ENCODE results near the gene CDIP1. TPM values are rescaled to one million over a fixed set of nuclear protein-coding genes. Genes with fewer than 3 reads are reported as not detected.

CDIP1 gene
- total and polyA plus RNA-seq, 2 experiments from 2014 or later, result 39.2 to 57.6 TPM

DNA sequence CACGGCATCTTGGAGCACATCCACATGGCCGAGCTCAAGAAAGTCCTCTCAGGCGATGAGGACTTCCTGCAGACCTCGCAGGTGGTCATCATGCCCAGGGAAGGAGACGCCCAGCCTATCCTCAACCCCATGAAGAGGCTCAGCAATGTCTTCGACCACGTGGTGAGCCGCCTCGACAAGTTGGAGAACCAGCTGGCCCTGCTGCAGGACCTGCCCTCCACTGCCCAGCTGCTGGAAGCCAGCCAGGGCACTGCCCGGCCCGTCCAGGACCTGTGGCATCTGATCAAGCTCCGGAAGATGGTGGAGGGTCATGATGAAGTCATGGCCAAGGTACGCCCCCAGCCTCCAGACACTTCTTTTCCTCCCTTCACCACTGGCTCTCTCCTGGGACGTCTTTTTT lies 18.0 kb upstream of the CDIP1 start:
- Histone ChIP-seq H3F3A (replicated peaks; ENCODE audit: low read depth) (no peaks in the 10 kb centered on the region), H3K36me3 (ENCODE audit: insufficient read depth) (no peaks in the 10 kb centered on the region), H3K4me3 (no peak overlapping the region), H3K27me3 (ENCODE audit: insufficient read depth) (no peaks in the 10 kb centered on the region), H3K4me2 (no peak overlapping the region), H3K27ac (ENCODE audit: low read depth) (no peak overlapping the region), H2AFZ (no peak overlapping the region), H3K79me2 (replicated peaks; ENCODE audit: insufficient read depth) (no peaks in the 10 kb centered on the region), H3K4me1 (ENCODE audit: insufficient read depth) (no peaks in the 10 kb centered on the region), H4K20me1 (replicated peaks; ENCODE audit: insufficient read depth) (no peaks in the 10 kb centered on the region), H3K9me2 (ENCODE audit: insufficient read depth) (no peaks in the 10 kb centered on the region)
- Mint-ChIP-seq H3K4me3 (no peak overlapping the region), H3K27me3 (ENCODE audit: insufficient read depth, low read depth, poor library complexity) (peaks cover 4% of the 10 kb centered on the region), H3K36me3 (ENCODE audit: low read depth) (no peaks in the 10 kb centered on the region), H3K27ac (no peak overlapping the region), H3K9me3 (no peaks in the 10 kb centered on the region; the same call in 2 of the 3 replicates), H3K4me1 (peaks cover under 1% of the 10 kb centered on the region; the same call in 1 of the 3 replicates)
- ATAC-seq, result no peak
- TF ChIP-seq NANOG (IDR thresholded peaks at IDR 0.05; ENCODE audit: borderline replicate concordance) (no peak), ZNF331 (CRISPR knock-in tag; IDR thresholded peaks at IDR 0.05; ENCODE audit: low read depth) (no peak), JUNB (IDR thresholded peaks at IDR 0.05; ENCODE audit: unreplicated experiment) (no peak), ZNF114 (CRISPR knock-in tag; IDR thresholded peaks at IDR 0.05) (no peak), EZH2 (IDR thresholded peaks at IDR 0.05; ENCODE audit: low read depth, unreplicated experiment) (no peak), POLR2AphosphoS5 (IDR thresholded peaks at IDR 0.05; ENCODE audit: low read depth) (no peak), STAT1 (IDR thresholded peaks at IDR 0.05; ENCODE audit: unreplicated experiment) (no peak), CREB1 (CRISPR knock-in tag; IDR thresholded peaks at IDR 0.05; ENCODE audit: low read depth) (no peak), EZH2phosphoT487 (IDR thresholded peaks at IDR 0.05; ENCODE audit: unreplicated experiment) (no peak)
- TF ChIP-seq, protein P1, sequence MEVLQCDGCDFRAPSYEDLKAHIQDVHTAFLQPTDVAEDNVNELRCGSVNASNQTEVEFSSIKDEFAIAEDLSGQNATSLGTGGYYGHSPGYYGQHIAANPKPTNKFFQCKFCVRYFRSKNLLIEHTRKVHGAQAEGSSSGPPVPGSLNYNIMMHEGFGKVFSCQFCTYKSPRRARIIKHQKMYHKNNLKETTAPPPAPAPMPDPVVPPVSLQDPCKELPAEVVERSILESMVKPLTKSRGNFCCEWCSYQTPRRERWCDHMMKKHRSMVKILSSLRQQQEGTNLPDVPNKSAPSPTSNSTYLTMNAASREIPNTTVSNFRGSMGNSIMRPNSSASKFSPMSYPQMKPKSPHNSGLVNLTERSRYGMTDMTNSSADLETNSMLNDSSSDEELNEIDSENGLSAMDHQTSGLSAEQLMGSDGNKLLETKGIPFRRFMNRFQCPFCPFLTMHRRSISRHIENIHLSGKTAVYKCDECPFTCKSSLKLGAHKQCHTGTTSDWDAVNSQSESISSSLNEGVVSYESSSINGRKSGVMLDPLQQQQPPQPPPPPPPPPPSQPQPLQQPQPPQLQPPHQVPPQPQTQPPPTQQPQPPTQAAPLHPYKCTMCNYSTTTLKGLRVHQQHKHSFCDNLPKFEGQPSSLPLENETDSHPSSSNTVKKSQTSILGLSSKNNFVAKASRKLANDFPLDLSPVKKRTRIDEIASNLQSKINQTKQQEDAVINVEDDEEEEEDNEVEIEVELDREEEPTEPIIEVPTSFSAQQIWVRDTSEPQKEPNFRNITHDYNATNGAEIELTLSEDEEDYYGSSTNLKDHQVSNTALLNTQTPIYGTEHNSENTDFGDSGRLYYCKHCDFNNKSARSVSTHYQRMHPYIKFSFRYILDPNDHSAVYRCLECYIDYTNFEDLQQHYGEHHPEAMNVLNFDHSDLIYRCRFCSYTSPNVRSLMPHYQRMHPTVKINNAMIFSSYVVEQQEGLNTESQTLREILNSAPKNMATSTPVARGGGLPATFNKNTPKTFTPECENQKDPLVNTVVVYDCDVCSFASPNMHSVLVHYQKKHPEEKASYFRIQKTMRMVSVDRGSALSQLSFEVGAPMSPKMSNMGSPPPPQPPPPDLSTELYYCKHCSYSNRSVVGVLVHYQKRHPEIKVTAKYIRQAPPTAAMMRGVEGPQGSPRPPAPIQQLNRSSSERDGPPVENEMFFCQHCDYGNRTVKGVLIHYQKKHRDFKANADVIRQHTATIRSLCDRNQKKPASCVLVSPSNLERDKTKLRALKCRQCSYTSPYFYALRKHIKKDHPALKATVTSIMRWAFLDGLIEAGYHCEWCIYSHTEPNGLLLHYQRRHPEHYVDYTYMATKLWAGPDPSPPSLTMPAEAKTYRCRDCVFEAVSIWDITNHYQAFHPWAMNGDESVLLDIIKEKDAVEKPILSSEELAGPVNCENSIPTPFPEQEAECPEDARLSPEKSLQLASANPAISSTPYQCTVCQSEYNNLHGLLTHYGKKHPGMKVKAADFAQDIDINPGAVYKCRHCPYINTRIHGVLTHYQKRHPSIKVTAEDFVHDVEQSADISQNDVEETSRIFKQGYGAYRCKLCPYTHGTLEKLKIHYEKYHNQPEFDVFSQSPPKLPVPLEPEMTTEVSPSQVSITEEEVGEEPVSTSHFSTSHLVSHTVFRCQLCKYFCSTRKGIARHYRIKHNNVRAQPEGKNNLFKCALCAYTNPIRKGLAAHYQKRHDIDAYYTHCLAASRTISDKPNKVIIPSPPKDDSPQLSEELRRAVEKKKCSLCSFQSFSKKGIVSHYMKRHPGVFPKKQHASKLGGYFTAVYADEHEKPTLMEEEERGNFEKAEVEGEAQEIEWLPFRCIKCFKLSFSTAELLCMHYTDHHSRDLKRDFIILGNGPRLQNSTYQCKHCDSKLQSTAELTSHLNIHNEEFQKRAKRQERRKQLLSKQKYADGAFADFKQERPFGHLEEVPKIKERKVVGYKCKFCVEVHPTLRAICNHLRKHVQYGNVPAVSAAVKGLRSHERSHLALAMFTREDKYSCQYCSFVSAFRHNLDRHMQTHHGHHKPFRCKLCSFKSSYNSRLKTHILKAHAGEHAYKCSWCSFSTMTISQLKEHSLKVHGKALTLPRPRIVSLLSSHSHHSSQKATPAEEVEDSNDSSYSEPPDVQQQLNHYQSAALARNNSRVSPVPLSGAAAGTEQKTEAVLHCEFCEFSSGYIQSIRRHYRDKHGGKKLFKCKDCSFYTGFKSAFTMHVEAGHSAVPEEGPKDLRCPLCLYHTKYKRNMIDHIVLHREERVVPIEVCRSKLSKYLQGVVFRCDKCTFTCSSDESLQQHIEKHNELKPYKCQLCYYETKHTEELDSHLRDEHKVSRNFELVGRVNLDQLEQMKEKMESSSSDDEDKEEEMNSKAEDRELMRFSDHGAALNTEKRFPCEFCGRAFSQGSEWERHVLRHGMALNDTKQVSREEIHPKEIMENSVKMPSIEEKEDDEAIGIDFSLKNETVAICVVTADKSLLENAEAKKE (CRISPR knock-in tag; IDR thresholded peaks at IDR 0.05), result no peak
- TF ChIP-seq, protein P2, sequence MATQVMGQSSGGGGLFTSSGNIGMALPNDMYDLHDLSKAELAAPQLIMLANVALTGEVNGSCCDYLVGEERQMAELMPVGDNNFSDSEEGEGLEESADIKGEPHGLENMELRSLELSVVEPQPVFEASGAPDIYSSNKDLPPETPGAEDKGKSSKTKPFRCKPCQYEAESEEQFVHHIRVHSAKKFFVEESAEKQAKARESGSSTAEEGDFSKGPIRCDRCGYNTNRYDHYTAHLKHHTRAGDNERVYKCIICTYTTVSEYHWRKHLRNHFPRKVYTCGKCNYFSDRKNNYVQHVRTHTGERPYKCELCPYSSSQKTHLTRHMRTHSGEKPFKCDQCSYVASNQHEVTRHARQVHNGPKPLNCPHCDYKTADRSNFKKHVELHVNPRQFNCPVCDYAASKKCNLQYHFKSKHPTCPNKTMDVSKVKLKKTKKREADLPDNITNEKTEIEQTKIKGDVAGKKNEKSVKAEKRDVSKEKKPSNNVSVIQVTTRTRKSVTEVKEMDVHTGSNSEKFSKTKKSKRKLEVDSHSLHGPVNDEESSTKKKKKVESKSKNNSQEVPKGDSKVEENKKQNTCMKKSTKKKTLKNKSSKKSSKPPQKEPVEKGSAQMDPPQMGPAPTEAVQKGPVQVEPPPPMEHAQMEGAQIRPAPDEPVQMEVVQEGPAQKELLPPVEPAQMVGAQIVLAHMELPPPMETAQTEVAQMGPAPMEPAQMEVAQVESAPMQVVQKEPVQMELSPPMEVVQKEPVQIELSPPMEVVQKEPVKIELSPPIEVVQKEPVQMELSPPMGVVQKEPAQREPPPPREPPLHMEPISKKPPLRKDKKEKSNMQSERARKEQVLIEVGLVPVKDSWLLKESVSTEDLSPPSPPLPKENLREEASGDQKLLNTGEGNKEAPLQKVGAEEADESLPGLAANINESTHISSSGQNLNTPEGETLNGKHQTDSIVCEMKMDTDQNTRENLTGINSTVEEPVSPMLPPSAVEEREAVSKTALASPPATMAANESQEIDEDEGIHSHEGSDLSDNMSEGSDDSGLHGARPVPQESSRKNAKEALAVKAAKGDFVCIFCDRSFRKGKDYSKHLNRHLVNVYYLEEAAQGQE (IDR thresholded peaks at IDR 0.05; ENCODE audit: unreplicated experiment), result no peak
- TF ChIP-seq, protein P3, sequence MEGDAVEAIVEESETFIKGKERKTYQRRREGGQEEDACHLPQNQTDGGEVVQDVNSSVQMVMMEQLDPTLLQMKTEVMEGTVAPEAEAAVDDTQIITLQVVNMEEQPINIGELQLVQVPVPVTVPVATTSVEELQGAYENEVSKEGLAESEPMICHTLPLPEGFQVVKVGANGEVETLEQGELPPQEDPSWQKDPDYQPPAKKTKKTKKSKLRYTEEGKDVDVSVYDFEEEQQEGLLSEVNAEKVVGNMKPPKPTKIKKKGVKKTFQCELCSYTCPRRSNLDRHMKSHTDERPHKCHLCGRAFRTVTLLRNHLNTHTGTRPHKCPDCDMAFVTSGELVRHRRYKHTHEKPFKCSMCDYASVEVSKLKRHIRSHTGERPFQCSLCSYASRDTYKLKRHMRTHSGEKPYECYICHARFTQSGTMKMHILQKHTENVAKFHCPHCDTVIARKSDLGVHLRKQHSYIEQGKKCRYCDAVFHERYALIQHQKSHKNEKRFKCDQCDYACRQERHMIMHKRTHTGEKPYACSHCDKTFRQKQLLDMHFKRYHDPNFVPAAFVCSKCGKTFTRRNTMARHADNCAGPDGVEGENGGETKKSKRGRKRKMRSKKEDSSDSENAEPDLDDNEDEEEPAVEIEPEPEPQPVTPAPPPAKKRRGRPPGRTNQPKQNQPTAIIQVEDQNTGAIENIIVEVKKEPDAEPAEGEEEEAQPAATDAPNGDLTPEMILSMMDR (conservative IDR thresholded peaks at IDR 0.05; ENCODE audit: low read depth in 2 of 2), result no peak
- TF ChIP-seq, protein P4, sequence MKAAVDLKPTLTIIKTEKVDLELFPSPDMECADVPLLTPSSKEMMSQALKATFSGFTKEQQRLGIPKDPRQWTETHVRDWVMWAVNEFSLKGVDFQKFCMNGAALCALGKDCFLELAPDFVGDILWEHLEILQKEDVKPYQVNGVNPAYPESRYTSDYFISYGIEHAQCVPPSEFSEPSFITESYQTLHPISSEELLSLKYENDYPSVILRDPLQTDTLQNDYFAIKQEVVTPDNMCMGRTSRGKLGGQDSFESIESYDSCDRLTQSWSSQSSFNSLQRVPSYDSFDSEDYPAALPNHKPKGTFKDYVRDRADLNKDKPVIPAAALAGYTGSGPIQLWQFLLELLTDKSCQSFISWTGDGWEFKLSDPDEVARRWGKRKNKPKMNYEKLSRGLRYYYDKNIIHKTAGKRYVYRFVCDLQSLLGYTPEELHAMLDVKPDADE (IDR thresholded peaks at IDR 0.05), result no peak
- DNase-seq (ENCODE audit: low spot score), result no peak
